ENCODE results near the gene EXOC2.

EXOC2 gene

GRCh38 chr6:441126-441920 lies 251.6 kb downstream of the EXOC2 start:
- no peak for DNase-seq

GRCh38 chr6:439641-440167 lies 253.2 kb downstream of the EXOC2 start:
- DNase-seq: no peak

GRCh38 chr6:438634-439170 lies 254.2 kb downstream of the EXOC2 start:
- no peak for DNase-seq

GRCh38 chr6:437037-437392 lies 255.9 kb downstream of the EXOC2 start:
- DNase-seq: no peak

GRCh38 chr6:436308-437036 lies 256.5 kb downstream of the EXOC2 start:
- no peak for DNase-seq

- no peak for DNase-seq
Measured at GRCh38 chr6:435441-436307, 257.3 kb downstream of the EXOC2 start.
